ENCODE results near the gene RIPOR2.

Gene RIPOR2

GRCh38 chr6:24935366-24936152 is at the start of gene RIPOR2:
RIPOR2 (minus strand) TSS chr6:24935960; CDS start chr6:24935898, 62 bp downstream.
- no peak for DNase-seq

DNA sequence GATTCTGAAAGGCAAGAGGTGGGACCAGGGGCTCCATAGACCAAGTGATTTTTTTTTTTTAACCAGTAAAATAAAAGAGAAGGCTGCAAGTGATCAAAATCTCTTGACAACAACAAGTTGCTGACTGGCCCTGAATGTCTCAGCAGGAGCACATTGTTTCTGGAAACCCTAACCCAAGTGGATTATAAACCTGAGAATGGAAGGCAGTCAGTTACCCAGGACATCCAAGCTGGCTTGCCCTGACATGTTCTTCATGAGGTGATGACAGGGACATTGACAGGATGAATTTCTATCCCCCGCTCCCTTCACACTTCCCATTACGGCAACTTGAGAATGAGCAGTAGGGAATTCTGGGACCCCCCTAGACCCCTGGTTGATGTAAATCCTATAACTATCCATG is 49.6 kb upstream of the RIPOR2 start:
- DNase-seq, result no peak

GRCh38 chr6:24982231-24982630 is 46.5 kb upstream of the RIPOR2 start:
- no peak for DNase-seq

- no peak for DNase-seq
These were observed 45.6 kb upstream of the RIPOR2 start for GRCh38 chr6:24981386-24981760.

DNA sequence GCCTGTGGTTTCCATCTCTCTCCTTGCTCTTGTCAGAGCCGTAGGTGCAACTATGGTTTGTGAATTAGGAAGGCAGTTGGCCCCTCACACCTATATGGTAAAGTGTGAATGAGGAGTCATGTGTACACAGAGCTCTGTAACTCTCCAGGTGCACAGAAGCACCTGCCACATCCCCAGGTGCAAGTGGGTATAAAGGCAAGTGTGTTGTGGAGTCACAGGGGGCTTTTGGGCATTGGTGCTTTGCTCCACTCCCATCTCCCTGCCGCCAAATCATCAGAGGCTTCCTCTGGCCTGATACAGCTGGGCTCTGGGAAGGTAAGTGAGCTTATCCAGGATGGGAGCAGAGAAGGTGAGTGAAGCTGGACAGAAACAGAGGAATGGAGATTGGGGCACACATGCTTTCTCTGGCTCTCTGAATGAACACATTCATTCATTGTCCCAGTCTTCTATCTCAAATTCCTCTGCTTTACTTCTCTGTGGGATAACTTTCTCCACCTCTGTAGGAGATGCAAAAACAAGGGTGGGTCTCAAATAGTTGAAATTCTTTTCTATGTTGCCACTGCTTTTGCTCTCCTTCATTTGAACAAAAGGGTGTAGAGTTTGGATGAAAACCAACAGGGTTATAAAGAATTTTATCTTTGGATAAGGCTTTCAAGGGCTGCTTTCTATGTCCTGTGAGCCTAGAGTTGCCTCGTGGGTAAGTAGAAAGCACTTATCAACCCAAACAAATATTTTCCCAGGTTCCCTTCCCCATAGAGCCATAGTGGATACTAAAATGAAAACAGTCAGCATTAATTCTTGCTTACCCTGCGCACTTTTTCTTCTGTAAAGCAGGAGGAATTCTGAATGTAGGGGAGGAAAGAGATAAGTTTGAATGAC is 45.0 kb upstream of the RIPOR2 start:
- no peak for DNase-seq

DNA sequence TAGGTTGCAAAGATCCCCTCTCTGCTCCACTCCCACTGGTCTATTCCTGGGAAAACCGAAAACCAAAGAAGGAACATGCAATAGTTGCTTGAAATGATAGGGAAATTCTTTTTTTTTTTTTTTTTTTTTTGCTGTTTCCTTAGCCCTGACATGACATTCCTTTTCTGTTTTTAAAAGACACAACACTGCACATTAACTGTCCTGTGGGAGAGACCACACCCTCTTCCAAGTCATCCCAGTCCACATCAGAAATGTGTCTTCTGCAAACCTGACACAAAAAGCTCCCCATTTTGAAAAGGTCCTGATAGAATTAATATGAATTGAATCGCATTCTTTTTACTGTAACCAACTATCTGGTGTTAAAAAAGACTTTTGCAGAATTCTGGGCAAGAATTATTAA is 43.4 kb upstream of the RIPOR2 start:
- DNase-seq, result no peak

DNA sequence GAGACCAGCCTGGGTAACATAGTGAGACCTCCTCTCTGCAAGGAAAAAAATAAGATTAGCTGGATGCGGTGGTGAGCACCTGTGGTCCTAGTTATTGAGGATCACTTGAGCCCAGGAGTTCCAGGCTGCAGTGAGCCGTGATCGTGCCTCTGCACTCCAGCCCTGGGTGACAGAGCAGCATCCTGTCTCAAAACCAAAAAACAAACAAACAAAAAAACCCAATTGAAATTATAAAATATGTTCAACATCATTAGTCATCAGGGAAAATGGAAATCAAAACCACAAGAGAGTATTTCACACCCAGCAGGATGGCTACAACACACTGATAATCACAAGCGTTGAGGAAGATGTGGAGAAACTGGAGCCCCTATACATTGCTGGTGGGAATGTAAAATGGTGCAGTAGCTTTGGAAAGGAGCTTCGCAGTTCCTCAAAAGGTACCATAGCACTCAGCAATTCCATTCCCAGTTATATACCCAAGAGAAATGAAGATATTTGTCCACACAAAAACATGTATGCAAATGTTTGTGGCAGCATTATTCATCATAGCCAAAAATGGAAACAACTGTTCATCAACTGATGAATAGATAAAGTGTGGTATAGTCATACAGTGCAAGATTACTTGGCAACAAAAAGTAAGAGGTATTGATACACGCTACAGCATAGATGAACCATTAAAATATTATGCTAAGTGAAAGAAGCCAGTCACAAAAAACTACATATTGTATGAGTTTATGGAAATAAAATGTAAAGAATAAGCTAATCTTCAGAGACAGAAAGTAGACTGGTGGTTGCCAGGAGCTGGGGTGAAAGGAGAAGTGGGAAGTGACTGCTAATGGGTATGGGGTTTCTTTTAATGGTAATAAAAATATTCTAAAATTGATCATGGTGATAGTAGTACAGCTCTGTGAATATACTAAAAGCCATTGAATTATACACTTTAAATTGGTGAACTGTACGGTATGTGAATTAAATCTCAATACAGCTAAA is 38.7 kb upstream of the RIPOR2 start:
- DNase-seq, result no peak

GRCh38 chr6:24972311-24972958 is 36.7 kb upstream of the RIPOR2 start:
- DNase-seq, result no peak

DNA sequence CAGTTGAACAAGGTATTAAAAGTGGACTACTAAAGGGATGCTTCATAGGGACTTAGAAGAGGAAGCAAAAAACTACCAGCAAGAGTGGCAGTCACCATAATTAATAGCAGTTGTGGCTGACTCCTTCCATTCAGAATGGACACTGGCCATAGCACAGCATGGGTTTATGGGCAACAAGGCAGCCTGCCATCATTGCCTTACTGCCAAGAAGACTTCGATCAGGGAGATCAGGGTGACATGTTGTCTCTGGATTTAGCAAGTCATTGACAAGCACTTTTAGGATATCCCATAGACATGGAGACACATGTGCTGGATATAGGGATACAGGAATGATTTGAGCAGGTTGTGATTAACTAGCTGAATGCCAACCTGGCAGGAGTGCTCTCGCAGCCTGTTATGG is 35.3 kb upstream of the RIPOR2 start:
- DNase-seq, result no peak

GRCh38 chr6:24969343-24969860 is 33.6 kb upstream of the RIPOR2 start:
- DNase-seq, result no peak

- no peak for DNase-seq
These were observed 33.0 kb upstream of the RIPOR2 start for GRCh38 chr6:24968783-24969182.

DNA sequence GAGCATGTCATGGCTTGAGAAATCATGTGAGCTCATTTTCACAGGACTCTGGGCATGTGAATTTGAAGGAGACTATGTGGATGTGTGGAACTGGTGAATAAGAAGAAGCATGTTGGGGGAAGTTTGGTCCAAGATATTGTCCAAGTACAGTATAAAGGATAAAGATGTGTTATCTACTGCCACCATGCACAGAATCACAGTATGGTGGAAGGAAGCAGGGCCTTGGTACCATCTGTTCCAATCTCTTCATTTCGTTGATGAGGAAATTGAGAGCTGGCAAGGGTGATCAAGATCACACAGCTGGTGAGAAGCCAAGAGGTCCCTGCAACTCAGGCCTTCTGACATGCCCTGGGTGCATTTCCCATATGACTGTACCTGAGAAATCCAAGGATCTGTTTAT is 31.5 kb upstream of the RIPOR2 start:
- no peak for DNase-seq

GRCh38 chr6:24966381-24966780 is 30.6 kb upstream of the RIPOR2 start:
- no peak for DNase-seq

DNA sequence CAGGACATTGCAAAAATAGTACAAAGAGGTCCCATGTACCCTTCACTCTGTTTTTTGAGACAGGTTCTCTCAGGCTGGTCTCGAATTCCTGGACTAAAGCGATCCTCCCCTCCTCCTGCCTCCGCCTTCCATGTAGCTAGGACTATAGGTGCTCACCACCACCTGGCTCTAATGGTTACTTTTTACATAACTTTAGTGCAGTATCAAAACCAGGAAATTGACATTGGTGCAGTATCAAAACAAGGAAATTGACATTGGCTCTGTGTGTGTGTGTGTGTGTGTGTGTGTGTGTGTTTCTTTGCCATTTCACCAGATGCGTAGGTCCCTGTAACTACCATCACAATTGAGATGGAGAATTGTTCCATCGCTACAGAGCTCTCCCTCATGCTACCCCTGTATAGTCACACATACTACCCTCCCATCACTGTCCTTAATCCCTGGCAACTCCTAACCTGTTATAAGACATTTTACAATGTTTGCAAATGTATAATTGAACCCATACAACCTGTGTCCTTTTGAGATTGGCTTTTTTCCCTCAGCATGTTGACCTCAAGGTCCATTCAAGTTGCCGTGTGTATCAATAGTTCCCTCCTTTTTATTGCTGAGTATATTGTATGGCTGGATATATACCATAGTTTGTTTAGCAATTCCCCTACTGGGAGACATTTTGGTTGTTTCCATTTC is 28.3 kb upstream of the RIPOR2 start:
- DNase-seq, result no peak

- DNase-seq, result no peak
These were observed 27.6 kb upstream of the RIPOR2 start for GRCh38 chr6:24963339-24963738.

- no peak for DNase-seq
These were observed 26.1 kb upstream of the RIPOR2 start for GRCh38 chr6:24961852-24962251.

GRCh38 chr6:24960991-24961475 is 25.3 kb upstream of the RIPOR2 start:
- no peak for DNase-seq

DNA sequence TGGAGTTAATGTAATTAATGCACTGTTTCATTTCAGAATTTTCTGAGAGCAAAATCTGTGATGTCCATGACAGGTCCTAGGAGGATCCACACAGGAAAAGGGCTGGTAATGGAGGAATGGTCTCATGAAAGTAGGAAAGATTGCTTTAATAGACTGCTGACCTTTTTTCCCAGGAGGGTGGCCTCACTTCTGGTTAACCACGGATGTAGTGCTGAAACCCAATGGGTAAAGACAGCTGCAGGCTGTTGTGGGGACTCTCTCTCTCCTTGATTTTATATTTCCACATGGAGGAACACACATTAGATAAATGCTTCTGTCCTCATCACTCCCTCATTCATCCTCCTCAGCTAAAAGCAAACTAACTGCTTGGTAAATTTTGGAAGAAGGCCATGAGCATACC is 23.6 kb upstream of the RIPOR2 start:
- no peak for DNase-seq

DNA sequence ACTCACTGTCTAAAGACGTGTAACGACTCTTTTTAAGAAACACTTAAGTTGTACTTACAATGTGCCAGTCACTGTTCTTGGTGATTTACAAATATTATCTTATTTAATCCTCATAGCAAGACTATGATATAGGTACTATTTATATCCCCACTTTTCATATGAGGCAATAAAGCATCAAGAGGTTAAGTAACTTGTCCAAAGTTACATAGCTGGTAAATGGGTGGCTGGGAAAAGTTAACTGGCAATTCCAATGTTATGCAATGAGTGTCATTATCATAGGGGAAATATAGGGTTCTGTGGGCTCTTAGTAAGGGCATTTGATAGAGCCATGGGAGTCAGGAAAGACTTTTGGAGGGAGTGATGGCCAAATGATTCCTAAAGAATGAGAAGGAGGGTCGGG is 21.4 kb upstream of the RIPOR2 start:
- DNase-seq, result no peak

DNA sequence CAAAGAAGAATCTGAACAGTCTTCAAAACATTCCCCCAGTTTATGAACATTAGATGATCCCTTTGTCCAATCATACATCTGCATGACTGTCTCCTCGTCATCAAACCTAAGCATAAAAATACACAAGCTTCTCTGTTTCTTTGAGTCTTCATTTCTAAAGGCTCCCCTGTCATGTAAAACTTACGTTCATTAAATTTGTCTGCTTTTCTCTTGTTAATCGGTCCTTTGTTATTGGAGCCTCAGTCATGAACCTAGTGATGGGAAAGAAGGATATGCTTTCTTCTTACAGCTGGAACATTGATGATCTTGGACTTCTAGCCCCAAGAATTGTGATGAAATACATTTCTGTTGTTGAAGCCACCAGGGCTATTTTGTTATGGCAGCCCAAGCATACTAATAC is 18.0 kb upstream of the RIPOR2 start:
- no peak for DNase-seq

- DNase-seq, result no peak
These were observed 16.1 kb upstream of the RIPOR2 start for GRCh38 chr6:24951811-24952299.
